Measurements from ENCODE around the gene CEP63. TPM values are rescaled to one million over a fixed set of nuclear protein-coding genes. Genes with fewer than 3 reads are reported as not detected.
"Not testable (repeated sequence)": the region's sequence is repeated elsewhere in the genome, so short reads cannot be mapped to it uniquely, and the experiment has no call there.

Gene CEP63
- total RNA-seq, 1 donor, result 13.8 TPM

- DNase-seq (ENCODE audit: low read depth), result peak; percentile 22
- TF ChIP-seq CTCF (IDR thresholded peaks at IDR 0.05; ENCODE audit: insufficient read depth, low read depth, low read length), result no peak
- H3K4me3 ChIP-seq (ENCODE audit: low read depth, low read length), result no peak overlapping the region
Measured at GRCh38 chr3:134594331-134594741, 108.5 kb downstream of the CEP63 start.

GRCh38 chr3:134594986-134595385 is 109.1 kb downstream of the CEP63 start:
- DNase-seq (ENCODE audit: low read depth); H3K4me3 ChIP-seq (ENCODE audit: low read depth, low read length): not testable (repeated sequence)

- DNase-seq (ENCODE audit: low read depth), result no peak
- no peak for TF ChIP-seq CTCF (IDR thresholded peaks at IDR 0.05; ENCODE audit: insufficient read depth, low read depth, low read length)
- H3K4me3 ChIP-seq (ENCODE audit: low read depth, low read length), result no peak overlapping the region
Measured at GRCh38 chr3:134597390-134597970, 111.6 kb downstream of the CEP63 start.

GRCh38 chr3:134598763-134599545 is 113.1 kb downstream of the CEP63 start:
- H3K4me3 ChIP-seq (ENCODE audit: low read depth, low read length), result no peak overlapping the region
- DNase-seq (ENCODE audit: low read depth), result no peak
- TF ChIP-seq CTCF (IDR thresholded peaks at IDR 0.05; ENCODE audit: insufficient read depth, low read depth, low read length), result no peak

- no peak for DNase-seq (ENCODE audit: low read depth)
- no peak overlapping the region for H3K4me3 ChIP-seq (ENCODE audit: low read depth, low read length)
- TF ChIP-seq CTCF (IDR thresholded peaks at IDR 0.05; ENCODE audit: insufficient read depth, low read depth, low read length), result no peak
Measured at GRCh38 chr3:134600206-134600605, 114.3 kb downstream of the CEP63 start.

- peak; percentile 96 for TF ChIP-seq CTCF (IDR thresholded peaks at IDR 0.05; ENCODE audit: insufficient read depth, low read depth, low read length)
- peak; percentile 66 for DNase-seq (ENCODE audit: low read depth)
- no peak overlapping the region for H3K4me3 ChIP-seq (ENCODE audit: low read depth, low read length)
Measured at GRCh38 chr3:134600685-134601463, 115.0 kb downstream of the CEP63 start.

Data from fibroblast of villous mesenchyme (primary cell).